Fibroblast of lung (primary cell): ENCODE results near the gene VIPAS39. TPM values are rescaled to one million over a fixed set of nuclear protein-coding genes. Genes with fewer than 3 reads are reported as not detected.
A peak's percentile ranks its signal among the peaks of the same experiment; 100 is the strongest.

Source experiments
- DNase-seq, 2 donors: peaks; one replicate each; pipeline versions ENCODE4 v3.0.0 to v3.0.0-alpha.2; 2010; ENCODE audit warnings: low read depth in 2 of 2
- H2AFZ ChIP-seq: 2 replicates; pipeline ENCODE4 v1.5.1; 2012; ENCODE audit warnings: low read length, control low read depth, inconsistent platforms
- H3K27ac ChIP-seq: 2 replicates; pipeline ENCODE4 v1.5.1; 2011; ENCODE audit warnings: low read length, control low read depth; ENCODE audit not compliant: insufficient read depth
- H3K27me3 ChIP-seq: 2 replicates; pipeline ENCODE4 v1.5.1; 2011; ENCODE audit warnings: mild to moderate bottlenecking, low read length; ENCODE audit not compliant: control insufficient read depth, insufficient read depth
- H3K36me3 ChIP-seq: 2 replicates; pipeline ENCODE4 v1.5.1; 2011; ENCODE audit warnings: low read length; ENCODE audit not compliant: control insufficient read depth, insufficient read depth
- H3K4me1 ChIP-seq: 2 replicates; pipeline ENCODE4 v1.5.1; 2011; ENCODE audit warnings: low read length; ENCODE audit not compliant: control insufficient read depth, insufficient read depth; ENCODE audit errors: extremely low read depth
- H3K4me2 ChIP-seq: 2 replicates; pipeline ENCODE4 v1.5.1; 2011; ENCODE audit warnings: low read length, control low read depth; ENCODE audit not compliant: insufficient read depth; ENCODE audit errors: extremely low read depth
- H3K4me3 ChIP-seq, 4 experiments: fragments of 200-600 bp in 1 of 4; sonication (generic) in 1 of 4; replicated peaks in 1 of 4; 2 replicates each; pipeline ENCODE4 v1.5.1; 2011 to 2016; ENCODE audit warnings: low read length in 4 of 4, low read depth in 3 of 4, mild to moderate bottlenecking in 3 of 4, control low read depth in 2 of 4, inconsistent platforms in 1 of 4, mixed read lengths in 1 of 4; ENCODE audit not compliant: insufficient read depth in 1 of 4; ENCODE audit errors: control extremely low read depth in 1 of 4
- H3K79me2 ChIP-seq: 2 replicates; pipeline ENCODE4 v1.5.1; 2012; ENCODE audit warnings: mild to moderate bottlenecking, low read length, inconsistent platforms; ENCODE audit not compliant: control insufficient read depth, insufficient read depth
- H3K9ac ChIP-seq: 2 replicates; pipeline ENCODE4 v1.5.1; 2011; ENCODE audit warnings: mild to moderate bottlenecking, low read length, control low read depth; ENCODE audit not compliant: insufficient read depth
- H3K9me3 ChIP-seq: 2 replicates; pipeline ENCODE4 v1.5.1; 2012; ENCODE audit warnings: low read depth, low read length; ENCODE audit not compliant: control insufficient read depth, insufficient read depth
- H4K20me1 ChIP-seq: 2 replicates; pipeline ENCODE4 v1.5.1; 2011; ENCODE audit warnings: low read length; ENCODE audit not compliant: control insufficient read depth, insufficient read depth; ENCODE audit errors: extremely low read depth
- CTCF ChIP-seq, 2 donors: IDR thresholded peaks in 1 of 2; conservative IDR thresholded peaks in 1 of 2; 1 replicate in 1 of 2; 2 replicates in 1 of 2; pipeline ENCODE4 v1.5.1; 2011 to 2012; ENCODE audit warnings: low read length in 2 of 2, control low read depth in 1 of 2, inconsistent platforms in 1 of 2, low read depth in 1 of 2, mild to moderate bottlenecking in 1 of 2
- EZH2 ChIP-seq: IDR thresholded peaks from 2 replicates; pipeline ENCODE4 v1.5.1; 2012; ENCODE audit warnings: low read length, control low read depth, mild to moderate bottlenecking; ENCODE audit errors: missing control alignments
- polyA plus RNA-seq, 2 donors: library from polyadenylated mRNA; depleted of rRNA in 1 of 2; stranded (reverse) in 1 of 2; unstranded in 1 of 2; fragments of >200 nt; gene quantifications; 2 replicates each; pipeline ENCODE4 v1.2.1, GENCODE V29; 2011 to 2012; ENCODE audit warnings: missing spikeins in 1 of 2
- total RNA-seq: library from RNA; depleted of rRNA; stranded (reverse); fragments of >200 nt; gene quantifications from 2 replicates; pipeline ENCODE4 v1.2.1, GENCODE V29; 2014

Gene VIPAS39
- total and polyA plus RNA-seq, 2 donors (not counting 1 experiment from before 2014, with no cell fraction given): 28.1 to 28.2 TPM

DNA sequence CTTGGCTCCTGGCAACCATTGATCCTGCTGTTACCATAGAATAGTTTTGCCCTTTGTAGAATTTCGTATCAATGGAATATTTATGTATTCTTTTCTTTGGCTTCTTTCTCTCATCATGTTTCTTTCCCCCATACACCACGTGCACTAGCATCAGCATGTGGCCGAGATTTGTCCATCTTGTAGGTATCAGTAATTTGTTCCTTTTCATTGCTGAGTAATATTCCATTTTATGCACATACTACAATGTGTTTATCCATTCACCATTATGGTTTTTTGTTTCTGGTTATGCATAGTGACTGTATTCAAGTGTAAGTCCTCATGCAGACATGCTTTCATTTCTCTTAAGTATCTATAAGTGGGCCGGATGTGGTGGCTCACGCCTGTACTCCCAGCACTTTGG, 45.7 kb upstream of the VIPAS39 start:
- Histone ChIP-seq H4K20me1 (no peaks in the 10 kb centered on the region), H3K36me3 (no peaks in the 10 kb centered on the region), H3K4me1 (no peaks in the 10 kb centered on the region), H2AFZ (no peak overlapping the region), H3K9me3 (no peaks in the 10 kb centered on the region), H3K79me2 (no peaks in the 10 kb centered on the region), H3K27ac (no peak overlapping the region), H3K9ac (no peak overlapping the region), H3K4me2 (no peak overlapping the region), H3K27me3 (peaks cover 13% of the 10 kb centered on the region), H3K4me3 (no peak overlapping the region)
- no peak for TF ChIP-seq EZH2
- no peak for TF ChIP-seq CTCF (conservative IDR thresholded peaks at IDR 0.05 in 1 of 2, IDR thresholded peaks at IDR 0.05 in 1 of 2; ENCODE audit: low read depth in 1 of 2, low read length in 2 of 2)
- no peak for DNase-seq

- no peak for TF ChIP-seq CTCF (conservative IDR thresholded peaks at IDR 0.05 in 1 of 2, IDR thresholded peaks at IDR 0.05 in 1 of 2; ENCODE audit: low read depth in 1 of 2, low read length in 2 of 2)
- no peak for TF ChIP-seq EZH2
- no peaks in the 10 kb centered on the region for H3K79me2 ChIP-seq
- no peak overlapping the region for H3K4me3 ChIP-seq
Observed at GRCh38 chr14:77502109-77502782, 44.8 kb upstream of the VIPAS39 start.

DNA sequence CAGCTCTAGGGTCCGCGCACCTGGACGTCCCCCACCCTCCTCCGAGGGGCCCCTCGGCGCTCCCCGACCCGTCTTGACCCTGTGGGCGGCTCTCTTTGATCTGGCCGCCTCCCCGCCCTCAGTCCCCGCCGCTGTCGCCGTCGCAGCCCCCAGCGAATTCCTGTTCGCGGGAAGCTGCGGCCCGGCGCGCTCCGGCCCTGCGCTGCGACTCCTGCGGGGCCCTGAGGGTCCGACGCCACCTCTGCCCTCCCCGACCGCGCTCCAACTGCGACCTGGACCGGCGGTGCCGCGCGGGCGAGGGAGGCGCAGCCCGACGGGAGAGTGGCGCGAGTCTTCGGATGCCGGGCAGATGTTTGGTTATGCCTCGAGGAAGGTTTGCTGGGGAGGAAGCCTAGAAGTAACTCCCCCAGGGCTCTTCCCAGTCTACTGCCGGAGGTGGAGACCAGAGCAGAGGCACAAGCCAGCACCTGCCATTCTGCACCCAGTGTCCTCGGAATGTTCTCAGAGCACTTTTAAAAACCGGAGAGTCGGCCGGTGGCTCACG, 41.7 kb upstream of the VIPAS39 start:
- H3K79me2 ChIP-seq: no peaks in the 10 kb centered on the region
- no peak overlapping the region for H3K4me2 ChIP-seq
- no peak overlapping the region for H3K27ac ChIP-seq
- no peak for DNase-seq
- H3K36me3 ChIP-seq: no peaks in the 10 kb centered on the region
- no peak for TF ChIP-seq EZH2
- no peak for TF ChIP-seq CTCF (conservative IDR thresholded peaks at IDR 0.05 in 1 of 2, IDR thresholded peaks at IDR 0.05 in 1 of 2; ENCODE audit: low read depth in 1 of 2, low read length in 2 of 2)
- no peaks in the 10 kb centered on the region for H3K4me1 ChIP-seq
- no peaks in the 10 kb centered on the region for H4K20me1 ChIP-seq
- no peak overlapping the region for H2AFZ ChIP-seq
- peaks cover 19% of the 10 kb centered on the region for H3K27me3 ChIP-seq
- peak overlapping the region in 1 of 4 experiments; percentile 49 for H3K4me3 ChIP-seq
- no peak overlapping the region for H3K9ac ChIP-seq
- H3K9me3 ChIP-seq: no peaks in the 10 kb centered on the region

More at GRCh38 chr14:77502109-77502782, 44.8 kb upstream of the VIPAS39 start:
- H3K36me3 ChIP-seq: no peaks in the 10 kb centered on the region
- no peak overlapping the region for H3K27ac ChIP-seq
- H2AFZ ChIP-seq: no peak overlapping the region
- no peaks in the 10 kb centered on the region for H4K20me1 ChIP-seq
- H3K4me2 ChIP-seq: no peak overlapping the region
- peaks cover 19% of the 10 kb centered on the region for H3K27me3 ChIP-seq
- H3K9ac ChIP-seq: no peak overlapping the region
- no peak for DNase-seq
- no peaks in the 10 kb centered on the region for H3K4me1 ChIP-seq
- no peaks in the 10 kb centered on the region for H3K9me3 ChIP-seq
